K562 (cell line): ENCODE data around the gene KDM2A. TPM values are rescaled to one million over a fixed set of nuclear protein-coding genes. Genes with fewer than 3 reads are reported as not detected.

Experiments used
- ATAC-seq: fragments of 200-7000 bp; cut with Tn5 transposase; 3 replicates; pipeline ENCODE4 v1.9.1; 2020; ENCODE audit warnings: moderate library complexity
- BruUV-seq: library from RNA; stranded (reverse); fragments of 400-500 nt; replicated peaks from 2 replicates; lab custom pipeline; 2021; lab: Mats Ljungman, UMichigan
- CTCF ChIA-PET: fragments of 300-600 bp; formaldehyde crosslinking; extraction: SDS; loops from one replicate; lab custom pipeline; 2021; ENCODE audit warnings: low intra/inter-chr PET ratio; lab: Yijun Ruan, JAX
- POLR2A ChIA-PET: fragments of 300-600, 350-650 bp; sonication (Branson Sonifier 250); formaldehyde crosslinking; extraction: SDS; loops from one replicate; lab custom pipeline; 2021; ENCODE audit warnings: antibody characterized with exemption, inconsistent platforms; lab: Yijun Ruan, JAX
- DNase-seq, 4 experiments: peaks; one replicate each; pipeline versions ENCODE4 v3.0.0 to v3.0.0-alpha.2; 2011 to 2018; ENCODE audit warnings: low spot score in 3 of 4, mixed read lengths in 3 of 4; ENCODE audit errors: extremely low read depth in 1 of 4
- FAIRE-seq: peaks from 2 replicates; lab custom pipeline; 2011; peaks lifted over from hg19 to GRCh38; lab: Jason Lieb, UNC
- H2AFZ ChIP-seq: 2 replicates; pipeline ENCODE4 v1.6.0; 2011; ENCODE audit warnings: low read depth, low read length, control low read depth, inconsistent platforms
- H3K27ac ChIP-seq: fragments of 200-600 bp; 3 replicates; pipeline ENCODE4 v1.8.0; 2011; ENCODE audit warnings: low read depth, mild to moderate bottlenecking, control low read depth, inconsistent platforms, low read length, moderate library complexity, mixed read lengths; ENCODE audit errors: extremely low read depth
- H3K27me3 ChIP-seq, 2 experiments: fragments of 300-600 bp in 1 of 2; 2 replicates in 1 of 2; 3 replicates in 1 of 2; pipeline versions ENCODE4 v1.6.0 to v1.8.0; 2011; ENCODE audit warnings: inconsistent platforms in 2 of 2, low read length in 2 of 2, mild to moderate bottlenecking in 1 of 2, mixed read lengths in 1 of 2, moderate library complexity in 1 of 2; ENCODE audit not compliant: control insufficient read depth in 2 of 2, insufficient read depth in 2 of 2
- H3K36me3 ChIP-seq: fragments of 300-600 bp; 3 replicates; pipeline ENCODE4 v1.8.0; 2011; ENCODE audit warnings: mild to moderate bottlenecking, low read length, inconsistent platforms; ENCODE audit not compliant: control insufficient read depth, insufficient read depth
- H3K4me1 ChIP-seq, 2 experiments: fragments of 200-600 bp in 1 of 2; replicated peaks in 1 of 2; 2 replicates in 1 of 2; 3 replicates in 1 of 2; pipeline versions ENCODE4 v1.5.1 to v1.8.0; 2011; ENCODE audit warnings: inconsistent platforms in 2 of 2, low read length in 2 of 2, mild to moderate bottlenecking in 1 of 2, mixed read lengths in 1 of 2, moderate library complexity in 1 of 2; ENCODE audit not compliant: control insufficient read depth in 2 of 2, insufficient read depth in 2 of 2
- H3K4me2 ChIP-seq: 2 replicates; pipeline ENCODE4 v1.6.1; 2011; ENCODE audit warnings: low read length, control low read depth, inconsistent platforms, mixed read lengths; ENCODE audit not compliant: insufficient read depth
- H3K4me3 ChIP-seq: fragments of 200-600 bp; sonication (generic), shearing (Covaris generic); 2 replicates; pipeline ENCODE4 v1.5.1; 2016; ENCODE audit warnings: control low read depth, inconsistent platforms
- H3K79me2 ChIP-seq: fragments of 200-600 bp; 3 replicates; pipeline ENCODE4 v1.8.0; 2011; ENCODE audit warnings: low read length, inconsistent platforms; ENCODE audit not compliant: control insufficient read depth, insufficient read depth
- H3K9ac ChIP-seq, 2 experiments: 2 replicates each; pipeline versions ENCODE4 v1.6.0 to v1.6.1; 2011; ENCODE audit warnings: low read depth in 2 of 2, low read length in 2 of 2, control low read depth in 1 of 2, inconsistent platforms in 1 of 2, mild to moderate bottlenecking in 1 of 2, mixed read lengths in 1 of 2; ENCODE audit not compliant: insufficient read depth in 1 of 2
- H3K9me1 ChIP-seq: one replicate; pipeline ENCODE4 v1.6.0; 2011; ENCODE audit warnings: inconsistent platforms, mild to moderate bottlenecking, low read length, moderate library complexity; ENCODE audit not compliant: control insufficient read depth, insufficient read depth
- H3K9me3 ChIP-seq: replicated peaks from 2 replicates; pipeline ENCODE4 v1.5.1; 2011; ENCODE audit warnings: low read depth, low read length, inconsistent platforms; ENCODE audit not compliant: control insufficient read depth, insufficient read depth
- H4K20me1 ChIP-seq: replicated peaks from 2 replicates; pipeline ENCODE4 v1.6.1; 2011; ENCODE audit warnings: low read length, inconsistent platforms, mixed read lengths; ENCODE audit not compliant: control insufficient read depth, insufficient read depth
- ATF1 ChIP-seq, 2 experiments: fragments of 450-650 bp in 1 of 2; IDR thresholded peaks; 2 replicates each; pipeline ENCODE4 v1.6.1; 2016; ENCODE audit warnings: missing compliant biosample characterization in 1 of 2, missing genetic modification characterization in 1 of 2
- CREB3 ChIP-seq: fragments of 450-650 bp; conservative IDR thresholded peaks from 2 replicates; pipeline ENCODE4 v1.6.1; 2016; ENCODE audit warnings: missing genetic modification characterization, low read depth, mild to moderate bottlenecking, missing compliant biosample characterization, moderate library complexity
- ELF4 ChIP-seq: fragments of 450-650 bp; formaldehyde crosslinking; IDR thresholded peaks from 2 replicates; pipeline ENCODE4 v1.4.0; 2022; ENCODE audit warnings: missing genetic modification characterization
- ESRRB ChIP-seq: fragments of 250-450 bp; sonication (Bioruptor Pico); IDR thresholded peaks from 2 replicates; pipeline ENCODE4 v1.5.0; 2020; ENCODE audit warnings: mild to moderate bottlenecking, moderate library complexity, borderline replicate concordance
- HDAC1 ChIP-seq, 2 experiments: fragments of 450-650 bp; IDR thresholded peaks; 2 replicates each; pipeline ENCODE4 v1.6.1; 2016 to 2017; ENCODE audit warnings: inconsistent platforms in 1 of 2, mild to moderate bottlenecking in 1 of 2, moderate library complexity in 1 of 2
- HOXB6 ChIP-seq: fragments of 250-450 bp; sonication (Bioruptor Pico); IDR thresholded peaks from 2 replicates; pipeline ENCODE4 v1.5.1; 2022; ENCODE audit warnings: mild to moderate bottlenecking, borderline replicate concordance
- MED1 ChIP-seq: sonication (generic); formaldehyde crosslinking; IDR thresholded peaks from 2 replicates; pipeline ENCODE4 v1.8.1; 2023; ENCODE audit warnings: missing genetic modification reagents, borderline replicate concordance
- MTF1 ChIP-seq: fragments of 250-450 bp; sonication (Bioruptor Pico); IDR thresholded peaks from 2 replicates; pipeline ENCODE4 v1.9.0; 2021; ENCODE audit warnings: moderate library complexity, mild to moderate bottlenecking, inconsistent platforms, borderline replicate concordance
- PHF8 ChIP-seq: fragments of 200-600 bp; sonication (generic); IDR thresholded peaks from 2 replicates; pipeline ENCODE4 v1.6.1; 2012; ENCODE audit warnings: mixed run types, mild to moderate bottlenecking, inconsistent platforms, low read length, moderate library complexity, borderline replicate concordance
- POLR3A ChIP-seq: IDR thresholded peaks from 2 replicates; pipeline ENCODE4 v1.6.1; 2011; ENCODE audit warnings: borderline replicate concordance, mild to moderate bottlenecking, moderate library complexity; ENCODE audit not compliant: insufficient read length, insufficient read depth; ENCODE audit errors: extremely low read depth
- SIN3B ChIP-seq: fragments of 450-650 bp; IDR thresholded peaks from 2 replicates; pipeline ENCODE4 v1.6.1; 2017; ENCODE audit warnings: low read depth, mild to moderate bottlenecking, moderate library complexity
- SMARCC2 ChIP-seq: fragments of 450-650 bp; IDR thresholded peaks from 2 replicates; pipeline ENCODE4 v1.6.1; 2017; ENCODE audit warnings: antibody characterized with exemption, moderate library complexity, mild to moderate bottlenecking, low read depth
- ZKSCAN8 ChIP-seq: fragments of 200-800 bp; sonication (Bioruptor generic); IDR thresholded peaks from 2 replicates; pipeline ENCODE4 v1.6.1; 2016; ENCODE audit warnings: missing genetic modification characterization, missing compliant biosample characterization
- ZNF124 ChIP-seq: sonication (generic); formaldehyde crosslinking; IDR thresholded peaks from 2 replicates; pipeline ENCODE4 v1.8.1; 2022; ENCODE audit warnings: missing genetic modification reagents
- ZNF274 ChIP-seq: IDR thresholded peaks from 2 replicates; pipeline ENCODE4 v1.6.1; 2011; ENCODE audit warnings: low read depth, mild to moderate bottlenecking, low read length, moderate library complexity, borderline replicate concordance
- ZNF75A ChIP-seq: fragments of 450-650 bp; formaldehyde crosslinking; IDR thresholded peaks from 2 replicates; pipeline ENCODE4 v1.4.0; 2020; ENCODE audit warnings: mild to moderate bottlenecking
- ZNF79 ChIP-seq: fragments of 250-450 bp; sonication (Bioruptor Pico); IDR thresholded peaks from 2 replicates; pipeline ENCODE4 v1.4.0; 2020; ENCODE audit warnings: low read depth, mild to moderate bottlenecking, moderate library complexity
- WGBS: fragments of 100-300 bp; shearing (Covaris generic); methylation state at CpG from one replicate; pipeline ENCODE4 v1.1.6; 2016; ENCODE audit warnings: low coverage, mixed read lengths; ENCODE audit not compliant: insufficient coverage; ENCODE audit errors: missing lambda C conversion rate; 5-methylcytosine and 5-hydroxymethylcytosine counted together
- in situ Hi-C: fragments of 300-500 bp; cut with MboI; formaldehyde crosslinking; loops from 4 replicates; pipeline ENCODE4 v1.15.0; 2018; ENCODE audit warnings: inconsistent platforms, mixed read lengths
- intact Hi-C: fragments of 100-400 bp; cut with micrococcal nuclease; formaldehyde crosslinking; loops from 2 replicates; pipeline ENCODE4 v1.14.2; 2022
- polyA plus RNA-seq, 8 experiments: library from polyadenylated mRNA; depleted of rRNA in 4 of 8; stranded (reverse) in 5 of 8; unstranded in 3 of 8; fragments of >200 nt; fragmentation: Nextera tagmentation in 2 of 8; fragmentation: Illumina TruSeq in 1 of 8; extraction: Ambion mirVana in 2 of 8; extraction: Trizol in 1 of 8; gene quantifications; 2 replicates each; pipeline versions ENCODE4 v1.2.1 to v1.2.3, GENCODE V29; 2011 to 2014; ENCODE audit warnings: inconsistent platforms in 1 of 8, missing spikeins in 1 of 8
- total RNA-seq, 7 experiments: library from RNA; depleted of rRNA in 6 of 7; stranded (reverse); fragments of >200 nt in 6 of 7; fragmentation: Illumina TruSeq in 2 of 7; extraction: Trizol in 2 of 7; gene quantifications; 2 replicates each; pipeline versions ENCODE4 v1.2.1 to v1.2.3, GENCODE V29; 2011 to 2021; ENCODE audit warnings: low replicate concordance in 1 of 7
- TF ChIP-seq, protein P1 (sequence below): fragments of 250-450 bp; sonication (Bioruptor Pico); IDR thresholded peaks from 2 replicates; pipeline ENCODE4 v1.8.0; 2021; ENCODE audit warnings: borderline replicate concordance, mild to moderate bottlenecking, moderate library complexity; ENCODE audit not compliant: poor library complexity, severe bottlenecking
- TF ChIP-seq, protein P2 (sequence below): fragments of 450-650 bp; formaldehyde crosslinking; IDR thresholded peaks from 2 replicates; pipeline ENCODE4 v1.4.0; 2022; ENCODE audit warnings: missing genetic modification characterization

KDM2A gene
- total and polyA plus RNA-seq, 9 of the 15 experiments (the other 6 are each of a cell fraction or from before 2014, with no cell fraction given), result 5.0 to 39.3 (median 21.3) TPM

DNA sequence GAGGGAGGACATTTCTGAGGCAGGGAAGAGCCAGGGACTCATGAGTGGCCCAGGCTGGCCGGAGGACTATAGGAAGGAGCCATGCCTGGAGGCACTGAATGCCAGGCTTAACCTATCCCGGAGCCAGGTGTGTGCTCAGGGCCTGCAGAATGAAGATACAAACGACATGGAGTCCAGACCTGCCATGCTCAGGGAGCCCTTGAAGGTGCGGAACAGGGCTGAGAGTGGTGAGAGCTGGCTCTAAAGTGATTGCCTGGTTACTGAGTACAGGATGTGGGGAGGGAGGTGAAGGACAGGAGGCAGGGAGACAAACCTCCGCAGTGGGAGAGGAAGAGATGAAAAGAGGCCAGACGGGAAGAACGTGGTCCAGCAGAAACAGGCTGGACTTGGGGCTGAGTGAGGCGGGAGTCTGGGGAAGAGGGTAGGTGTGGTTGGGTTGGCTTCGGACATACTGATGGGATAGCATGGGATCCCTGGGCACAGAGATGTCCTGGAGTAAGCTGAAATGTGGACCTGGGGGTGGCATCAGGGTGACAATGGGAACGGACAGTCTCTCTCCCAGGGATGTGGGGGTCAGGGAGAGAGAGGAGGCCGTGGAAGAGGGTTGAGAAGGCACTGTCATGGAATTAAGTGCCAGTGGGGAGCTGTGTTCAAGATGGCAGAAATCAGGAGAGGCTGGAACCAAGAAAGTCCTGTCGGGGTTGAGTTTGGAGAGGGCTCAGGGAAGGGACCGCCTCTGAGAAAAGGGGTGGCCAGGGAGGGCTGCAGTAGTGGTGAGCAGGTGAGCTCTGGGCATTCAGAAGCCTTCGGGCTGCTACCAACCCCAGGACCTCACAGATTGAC, 168.5 kb downstream of the KDM2A start:
- in situ Hi-C loops, result no loop called here
- intact Hi-C loops, result loop anchor here (1.0 to 2.0 kb wide), 3 partner anchors 10 to 29 kb away; partner anchors contain the start of gene GRK2
- Histone ChIP-seq H3K9me3 (no peaks in the 10 kb centered on the region), H3K79me2 (peaks cover 15% of the 10 kb centered on the region), H2AFZ (peak overlapping the region; percentile 87), H4K20me1 (no peaks in the 10 kb centered on the region), H3K4me3 (peak overlapping the region; percentile 71), H3K9ac (peak overlapping the region; percentile 86 to 95), H3K27me3 (no peaks in the 10 kb centered on the region), H3K9me1 (no peaks in the 10 kb centered on the region), H3K4me1 (peaks cover 15 to 63% of the 10 kb centered on the region in 2 experiments), H3K36me3 (peaks cover 76% of the 10 kb centered on the region; the same call in 2 of the 3 replicates), H3K4me2 (peak overlapping the region; percentile 91), H3K27ac (peak overlapping the region; percentile 93)
- FAIRE-seq (peak; percentile 42), DNase-seq (no peak), ATAC-seq (no peak)
- WGBS, result 75% methylated on average over 13 of the region's 14 CpGs
- no TSS peak for BruUV-seq
- ChIA-PET CTCF (no interaction called here), POLR2A (interaction anchor here (0.6 to 3.4 kb wide), 6 partner anchors 8 to 121 kb away, joined by 3 to 29 read pairs (median 4); no protein-coding TSS in a partner anchor)
- TF ChIP-seq ZNF75A (CRISPR knock-in tag) (no peak), MED1 (CRISPR knock-in tag) (no peak), ESRRB (no peak), ZNF274 (no peak), ZKSCAN8 (CRISPR knock-in tag) (no peak), ELF4 (CRISPR knock-in tag) (0 out of 2 replicates have a peak, but pooled peaks have one; percentile 23), ZNF79 (CRISPR knock-in tag) (no peak), ZNF124 (no peak), POLR3A (no peak), HDAC1 (IDR thresholded peaks at IDR 0.05) (no peak), PHF8 (no peak), SMARCC2 (no peak), MTF1 (CRISPR knock-in tag) (no peak), ATF1 (CRISPR knock-in tag; IDR thresholded peaks at IDR 0.05) (no peak), ATF1 (tag; IDR thresholded peaks at IDR 0.05) (no peak), HOXB6 (no peak), SIN3B (no peak), CREB3 (tag) (no peak)
- TF ChIP-seq, protein P1, sequence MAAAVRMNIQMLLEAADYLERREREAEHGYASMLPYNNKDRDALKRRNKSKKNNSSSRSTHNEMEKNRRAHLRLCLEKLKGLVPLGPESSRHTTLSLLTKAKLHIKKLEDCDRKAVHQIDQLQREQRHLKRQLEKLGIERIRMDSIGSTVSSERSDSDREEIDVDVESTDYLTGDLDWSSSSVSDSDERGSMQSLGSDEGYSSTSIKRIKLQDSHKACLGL (CRISPR knock-in tag), result no peak
- TF ChIP-seq, protein P2, sequence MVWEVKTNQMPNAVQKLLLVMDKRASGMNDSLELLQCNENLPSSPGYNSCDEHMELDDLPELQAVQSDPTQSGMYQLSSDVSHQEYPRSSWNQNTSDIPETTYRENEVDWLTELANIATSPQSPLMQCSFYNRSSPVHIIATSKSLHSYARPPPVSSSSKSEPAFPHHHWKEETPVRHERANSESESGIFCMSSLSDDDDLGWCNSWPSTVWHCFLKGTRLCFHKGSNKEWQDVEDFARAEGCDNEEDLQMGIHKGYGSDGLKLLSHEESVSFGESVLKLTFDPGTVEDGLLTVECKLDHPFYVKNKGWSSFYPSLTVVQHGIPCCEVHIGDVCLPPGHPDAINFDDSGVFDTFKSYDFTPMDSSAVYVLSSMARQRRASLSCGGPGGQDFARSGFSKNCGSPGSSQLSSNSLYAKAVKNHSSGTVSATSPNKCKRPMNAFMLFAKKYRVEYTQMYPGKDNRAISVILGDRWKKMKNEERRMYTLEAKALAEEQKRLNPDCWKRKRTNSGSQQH, result peak; percentile 89
